Measurements from ENCODE around the gene CYP2A13. TPM values are rescaled to one million over a fixed set of nuclear protein-coding genes. Genes with fewer than 3 reads are reported as not detected.
A peak's percentile ranks its signal among the peaks of the same experiment; 100 is the strongest.
"Not testable (repeated sequence)": the region's sequence is repeated elsewhere in the genome, so short reads cannot be mapped to it uniquely, and the experiment has no call there.

The CYP2A13 gene
- total and polyA plus RNA-seq, 12 donors = not detected

DNA sequence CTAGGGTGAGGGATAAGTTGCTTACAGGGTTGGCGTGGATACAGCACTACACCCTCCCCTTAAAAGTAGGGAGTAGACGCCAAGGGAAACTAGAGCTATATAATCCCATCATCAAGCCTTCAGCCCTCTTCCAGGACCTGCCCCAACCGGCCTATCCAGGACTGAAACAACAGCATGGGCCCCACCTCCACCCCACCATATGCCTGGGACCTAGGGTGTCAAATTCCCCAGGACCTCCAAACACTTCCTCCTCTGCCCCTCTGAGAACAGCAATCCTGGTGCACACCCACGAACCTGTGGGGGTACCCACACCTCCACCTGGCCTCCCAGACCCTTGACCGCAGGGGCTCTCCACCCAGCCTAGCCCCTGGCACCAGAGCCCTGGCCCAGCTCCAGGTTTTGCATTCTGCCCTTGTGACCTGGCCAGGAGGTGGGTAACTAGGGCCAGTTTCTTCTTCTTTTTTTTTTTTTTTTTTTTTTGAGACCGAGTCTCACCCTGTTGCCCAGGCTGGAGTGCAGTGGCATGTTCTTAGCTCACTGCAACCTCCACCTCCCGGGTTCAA lies 24.6 kb downstream of the CYP2A13 start:
- Histone ChIP-seq H3K4me1 (no peaks in the 10 kb centered on the region), H3K4me3 (no peak overlapping the region), H3K27me3 (peaks cover 0 to 24% (median 11%) of the 10 kb centered on the region in 7 donors), H3K27ac (no peak overlapping the region), H3K9me3 (no peaks in the 10 kb centered on the region), H3K36me3 (no peaks in the 10 kb centered on the region)
- 72 to 77% methylated on average over 7 of the region's 7 CpGs for WGBS, 2 donors
- no peak for TF ChIP-seq CTCF (IDR thresholded peaks at IDR 0.05)
- no peak for DNase-seq
- intact Hi-C loops (cut with DNase I) = no loop called here
- ATAC-seq = no peak

GRCh38 chr19:41114132-41114531 lies 25.9 kb downstream of the CYP2A13 start, which contains the start of gene CYP2F1:
Gene CYP2F1, plus strand, starts transcription at chr19:41114432. Its CDS starts 1,757 bp downstream, at chr19:41116189.
- H3K4me3 ChIP-seq = no peak within 1 kb of the TSS
- no peak for TF ChIP-seq CTCF (IDR thresholded peaks at IDR 0.05)

GRCh38 chr19:41116261-41116660 lies 28.0 kb downstream of the CYP2A13 start:
- no peak for ATAC-seq
- 72 to 75% methylated on average over 8 of the region's 8 CpGs for WGBS, 2 donors
- no peak for DNase-seq
- H3K27me3 ChIP-seq = peaks cover 0 to 24% (median 9%) of the 10 kb centered on the region in 7 donors
- no peak for TF ChIP-seq CTCF (IDR thresholded peaks at IDR 0.05)
- intact Hi-C loops (cut with DNase I) = no loop called here
- no peak overlapping the region for H3K4me3 ChIP-seq
- no peaks in the 10 kb centered on the region for H3K4me1 ChIP-seq
- H3K36me3 ChIP-seq = no peaks in the 10 kb centered on the region
- no peaks in the 10 kb centered on the region for H3K9me3 ChIP-seq
- no peak overlapping the region for H3K27ac ChIP-seq

More at GRCh38 chr19:41114132-41114531, 25.9 kb downstream of the CYP2A13 start, which contains the start of gene CYP2F1:
- WGBS, 2 donors = 67 to 70% methylated on average over 7 of the region's 7 CpGs
- no peak within 1 kb of the TSS for H3K27ac ChIP-seq
- H3K9me3 ChIP-seq = no peaks in the 10 kb centered on the region
- DNase-seq = no peak
- H3K27me3 ChIP-seq = peaks cover 0 to 24% (median 11%) of the 10 kb centered on the region in 7 donors
- no peak for ATAC-seq
- intact Hi-C loops (cut with DNase I) = no loop called here
- no peaks in the 10 kb centered on the region for H3K4me1 ChIP-seq
- no peaks in the 10 kb centered on the region for H3K36me3 ChIP-seq

GRCh38 chr19:41120929-41121911 lies 33.0 kb downstream of the CYP2A13 start:
- intact Hi-C loops (cut with DNase I) = loop anchor here in 1 of 10 donors (5.0 kb wide), 1 partner anchor 994 kb away; no protein-coding TSS in a partner anchor
- not testable (repeated sequence) for H3K36me3 ChIP-seq, H3K9me3 ChIP-seq, H3K4me1 ChIP-seq, H3K4me3 ChIP-seq, H3K27ac ChIP-seq, DNase-seq, H3K27me3 ChIP-seq
- WGBS, 2 donors = 75 to 77% methylated on average over 34 to 38 of the region's 41 CpGs
- peak in 1 of 8 donors; percentile 17 for ATAC-seq

DNA sequence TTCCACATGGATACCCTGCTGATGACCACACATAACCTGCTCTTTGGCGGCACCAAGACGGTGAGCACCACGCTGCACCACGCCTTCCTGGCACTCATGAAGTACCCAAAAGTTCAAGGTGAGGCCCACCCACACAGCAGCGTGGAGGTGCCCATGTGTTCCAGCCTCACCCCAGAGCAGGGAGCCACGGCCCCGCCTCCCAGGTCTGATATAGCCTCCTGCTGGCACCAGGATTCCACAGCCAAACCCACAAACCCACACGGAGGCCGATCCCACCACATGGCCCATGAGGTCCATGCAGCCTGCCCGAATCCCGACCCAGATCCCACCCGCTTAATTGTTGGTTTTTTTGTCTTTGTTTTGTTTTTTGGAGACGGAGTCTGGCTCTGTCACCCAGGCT lies 34.6 kb downstream of the CYP2A13 start:
- ATAC-seq = not testable (repeated sequence)
- intact Hi-C loops (cut with DNase I) = loop anchor here in 1 of 10 donors (5.0 kb wide), 1 partner anchor 996 kb away; no protein-coding TSS in a partner anchor

More for the DNA sequence above, 34.6 kb downstream of the CYP2A13 start:
- DNase-seq, H3K27ac ChIP-seq, H3K9me3 ChIP-seq, H3K4me1 ChIP-seq, H3K4me3 ChIP-seq, H3K27me3 ChIP-seq, H3K36me3 ChIP-seq: not testable (repeated sequence)
- WGBS, 2 donors = 89 to 92% methylated on average over 13 of the region's 13 CpGs
